Measurements from ENCODE around the gene VASH2.

Gene VASH2

DNA sequence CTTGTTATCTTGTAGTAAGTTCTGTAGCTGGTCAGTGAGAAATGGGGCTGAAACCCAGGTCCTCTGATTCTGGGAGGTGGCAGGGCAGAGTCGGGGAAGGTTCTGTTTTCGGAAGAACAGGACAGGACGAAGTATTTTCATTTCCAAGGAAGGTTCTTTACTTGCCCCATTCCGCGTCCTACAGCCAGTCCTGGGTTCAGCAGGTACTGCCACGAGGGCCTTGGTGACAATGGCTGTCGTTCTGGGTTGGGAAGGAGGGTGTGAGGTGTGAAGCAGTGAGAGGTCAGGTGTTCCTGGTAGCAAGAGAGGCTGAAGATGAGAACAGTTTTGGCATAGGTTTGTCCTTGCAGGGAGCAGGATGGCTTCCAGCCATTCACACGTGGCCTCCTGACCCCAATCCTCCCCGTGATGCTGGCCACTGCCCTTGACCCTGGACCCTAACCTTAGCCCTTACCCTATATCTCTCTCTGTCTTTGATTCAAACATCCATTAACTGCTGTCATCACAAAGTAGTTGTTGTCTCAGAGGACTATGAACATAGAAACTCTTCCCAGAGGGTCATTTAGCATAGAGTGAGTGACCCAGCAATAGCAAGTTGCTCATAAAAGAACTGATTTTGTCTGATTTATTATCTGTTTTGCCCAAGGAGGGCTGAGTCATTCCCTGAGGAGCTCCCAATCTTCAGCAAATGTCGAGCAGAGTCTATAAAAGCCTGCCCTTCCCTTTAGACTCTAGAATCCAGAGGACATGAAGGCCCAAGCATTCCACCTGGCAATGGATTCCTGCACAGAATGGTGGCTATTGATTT lies 25.0 kb downstream of the VASH2 start:
- H3K9me3 ChIP-seq (ENCODE audit: severe bottlenecking) = no peaks in the 10 kb centered on the region
- H3K4me3 ChIP-seq (ENCODE audit: low read depth, low read length) = no peak overlapping the region
- H3K36me3 ChIP-seq = peaks cover 43% of the 10 kb centered on the region
- TF ChIP-seq, protein P1, sequence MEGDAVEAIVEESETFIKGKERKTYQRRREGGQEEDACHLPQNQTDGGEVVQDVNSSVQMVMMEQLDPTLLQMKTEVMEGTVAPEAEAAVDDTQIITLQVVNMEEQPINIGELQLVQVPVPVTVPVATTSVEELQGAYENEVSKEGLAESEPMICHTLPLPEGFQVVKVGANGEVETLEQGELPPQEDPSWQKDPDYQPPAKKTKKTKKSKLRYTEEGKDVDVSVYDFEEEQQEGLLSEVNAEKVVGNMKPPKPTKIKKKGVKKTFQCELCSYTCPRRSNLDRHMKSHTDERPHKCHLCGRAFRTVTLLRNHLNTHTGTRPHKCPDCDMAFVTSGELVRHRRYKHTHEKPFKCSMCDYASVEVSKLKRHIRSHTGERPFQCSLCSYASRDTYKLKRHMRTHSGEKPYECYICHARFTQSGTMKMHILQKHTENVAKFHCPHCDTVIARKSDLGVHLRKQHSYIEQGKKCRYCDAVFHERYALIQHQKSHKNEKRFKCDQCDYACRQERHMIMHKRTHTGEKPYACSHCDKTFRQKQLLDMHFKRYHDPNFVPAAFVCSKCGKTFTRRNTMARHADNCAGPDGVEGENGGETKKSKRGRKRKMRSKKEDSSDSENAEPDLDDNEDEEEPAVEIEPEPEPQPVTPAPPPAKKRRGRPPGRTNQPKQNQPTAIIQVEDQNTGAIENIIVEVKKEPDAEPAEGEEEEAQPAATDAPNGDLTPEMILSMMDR (IDR thresholded peaks at IDR 0.05; ENCODE audit: low read depth, low read length) = no peak
- H3K27ac ChIP-seq = no peak overlapping the region
- DNase-seq = no peak
- no peaks in the 10 kb centered on the region for H3K27me3 ChIP-seq (ENCODE audit: insufficient read depth, low read depth, severe bottlenecking)

DNA sequence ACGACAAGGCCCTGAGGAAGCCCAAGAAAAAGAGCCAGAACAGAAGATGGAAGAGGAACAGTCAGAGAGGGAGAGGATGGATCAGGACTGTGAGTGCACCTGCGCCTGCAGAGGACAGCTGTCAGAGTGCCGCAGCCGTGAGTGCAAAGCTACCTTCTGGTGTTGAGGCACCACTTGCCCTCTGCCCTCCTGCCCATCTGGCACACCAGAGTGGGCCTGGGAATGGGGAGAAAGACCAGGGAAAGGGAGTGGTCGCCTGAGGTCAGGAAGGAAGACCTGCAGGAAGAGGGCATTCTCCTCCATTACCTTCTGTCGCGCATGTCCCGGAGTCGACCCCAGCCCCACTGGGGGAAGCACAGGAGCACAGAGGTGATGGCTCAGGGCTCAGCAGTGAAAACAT lies 26.2 kb downstream of the VASH2 start:
- TF ChIP-seq, protein P1 (IDR thresholded peaks at IDR 0.05; ENCODE audit: low read depth, low read length) = no peak
- peaks cover 35% of the 10 kb centered on the region for H3K36me3 ChIP-seq
- H3K27ac ChIP-seq = peak overlapping the region; percentile 38; the same call in 1 of the 2 replicates
- DNase-seq = peak; percentile 31
- no peak overlapping the region for H3K4me3 ChIP-seq (ENCODE audit: low read depth, low read length)
- no peaks in the 10 kb centered on the region for H3K27me3 ChIP-seq (ENCODE audit: insufficient read depth, low read depth, severe bottlenecking)
- H3K9me3 ChIP-seq (ENCODE audit: severe bottlenecking) = no peaks in the 10 kb centered on the region

DNA sequence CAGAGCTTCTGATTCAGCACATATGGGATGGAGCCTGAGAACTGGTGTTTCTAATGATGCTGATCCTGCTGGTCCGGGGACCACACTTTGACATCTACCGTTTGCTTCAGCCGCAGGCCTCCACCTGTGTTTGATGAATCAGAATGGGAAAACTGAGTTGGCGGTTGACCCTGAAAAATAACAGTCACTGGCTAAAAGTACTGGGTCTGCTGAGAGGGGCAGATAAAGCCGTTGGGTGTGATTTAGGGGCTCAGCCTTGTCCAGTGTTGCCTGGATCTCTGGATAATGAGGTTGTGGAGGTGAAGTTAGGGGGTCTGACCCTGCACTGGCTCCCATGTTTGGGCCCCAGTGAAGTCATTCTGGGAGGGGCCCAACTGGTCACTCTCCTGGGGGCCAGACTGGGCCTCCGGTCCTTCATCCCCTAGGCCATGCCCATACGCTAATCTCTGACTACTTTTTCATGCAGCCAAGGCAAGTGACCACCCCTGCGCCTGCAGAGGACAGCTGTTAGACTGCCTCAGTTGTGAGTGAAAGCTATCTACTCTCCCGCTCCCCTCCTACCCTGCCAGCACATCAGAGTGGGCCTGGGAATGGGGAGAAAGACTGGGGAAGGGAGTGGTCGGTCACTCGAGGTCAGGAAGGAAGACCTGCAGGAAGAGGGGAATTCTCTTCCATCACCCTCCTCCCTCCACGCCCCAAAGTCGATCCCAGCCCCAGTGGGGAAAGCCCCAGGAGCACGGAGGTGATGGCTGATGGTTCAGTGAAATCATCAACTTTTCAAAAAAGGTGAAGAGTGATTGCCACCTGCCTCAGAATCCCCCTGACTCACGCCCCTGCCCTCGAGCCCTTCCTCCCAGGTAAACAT lies 27.7 kb downstream of the VASH2 start:
- Histone ChIP-seq H3K36me3 (peaks cover 28% of the 10 kb centered on the region), H3K27me3 (ENCODE audit: insufficient read depth, low read depth, severe bottlenecking) (no peaks in the 10 kb centered on the region), H3K4me3 (ENCODE audit: low read depth, low read length) (no peak overlapping the region), H3K27ac (no peak overlapping the region), H3K9me3 (ENCODE audit: severe bottlenecking) (no peaks in the 10 kb centered on the region)
- TF ChIP-seq, protein P1 (IDR thresholded peaks at IDR 0.05; ENCODE audit: low read depth, low read length) = no peak
- DNase-seq = no peak

DNA sequence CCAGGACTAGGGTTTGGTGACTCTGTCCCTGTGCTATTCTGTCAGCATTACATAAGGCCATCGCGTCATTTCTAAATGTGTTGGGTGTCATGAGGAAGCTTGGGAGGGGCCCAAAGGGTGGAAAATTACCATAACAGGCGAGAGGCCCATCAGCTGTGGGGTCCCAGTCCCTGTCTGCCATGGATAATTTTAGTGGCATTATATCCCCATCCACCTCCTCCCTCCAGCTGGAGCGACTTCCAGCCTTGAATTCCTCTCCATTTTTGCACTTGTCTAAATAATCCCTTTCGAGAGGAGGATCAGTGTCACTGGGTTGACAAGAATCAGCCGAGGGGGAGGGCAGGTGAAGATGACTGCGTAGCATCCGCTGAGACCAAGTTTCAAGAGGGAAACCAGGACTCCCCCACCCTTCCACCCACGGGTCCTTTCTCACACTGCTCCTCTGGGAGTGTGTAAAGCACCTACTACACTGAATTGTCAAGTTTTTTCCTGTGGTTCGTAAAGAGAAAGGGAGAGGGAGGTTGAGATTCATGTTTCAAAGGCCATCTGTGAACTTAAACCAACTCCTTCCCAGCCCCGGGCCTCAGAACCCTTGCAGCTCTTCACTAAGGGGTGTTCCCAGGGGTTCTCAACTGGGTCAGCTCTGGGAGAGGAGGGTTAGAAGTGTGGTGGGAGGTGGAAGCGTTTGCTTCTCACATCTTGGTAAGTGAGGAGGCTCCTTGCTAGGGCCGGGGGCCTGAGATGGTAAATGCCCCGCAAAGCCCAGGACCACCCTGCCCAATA lies 29.2 kb downstream of the VASH2 start:
- H3K9me3 ChIP-seq (ENCODE audit: severe bottlenecking) = no peaks in the 10 kb centered on the region
- no peak overlapping the region for H3K4me3 ChIP-seq (ENCODE audit: low read depth, low read length)
- peak; percentile 55 for DNase-seq
- peaks cover 18% of the 10 kb centered on the region for H3K36me3 ChIP-seq
- TF ChIP-seq, protein P1 (IDR thresholded peaks at IDR 0.05; ENCODE audit: low read depth, low read length) = no peak
- no peaks in the 10 kb centered on the region for H3K27me3 ChIP-seq (ENCODE audit: insufficient read depth, low read depth, severe bottlenecking)
- H3K27ac ChIP-seq = no peak overlapping the region

DNA sequence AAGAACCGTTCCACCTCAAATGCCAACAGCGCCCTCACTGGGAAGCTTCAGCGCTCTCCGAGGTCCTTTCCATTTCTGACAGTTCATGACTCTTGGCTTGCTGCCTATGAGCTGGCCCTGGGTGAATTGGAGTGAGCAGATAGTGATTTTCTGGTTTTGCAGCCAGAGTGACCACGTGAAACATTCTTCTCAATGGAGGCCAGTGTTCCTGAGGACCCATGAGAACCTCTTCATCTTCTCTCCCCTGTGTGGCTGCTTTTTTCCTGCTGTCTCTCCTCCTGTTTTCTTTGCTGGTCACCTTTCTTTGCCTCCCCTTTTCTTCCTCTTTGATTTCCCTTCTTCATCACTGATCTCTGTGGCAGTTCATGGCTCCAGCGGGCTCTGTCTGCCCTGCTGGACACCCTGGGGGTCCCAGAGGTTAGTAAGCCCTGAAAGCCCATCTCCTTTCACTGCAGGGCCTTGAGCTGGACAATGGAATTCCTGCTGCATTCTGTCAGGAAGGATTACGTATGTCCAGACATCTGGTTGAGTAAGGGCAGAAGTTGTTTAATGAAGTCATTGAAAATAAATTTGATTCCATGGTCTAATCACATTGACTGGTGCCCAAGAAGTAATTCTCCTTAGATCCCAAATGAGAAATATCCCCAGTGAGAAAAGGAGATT lies 29.9 kb downstream of the VASH2 start:
- Histone ChIP-seq H3K36me3 (peaks cover 11% of the 10 kb centered on the region), H3K4me3 (ENCODE audit: low read depth, low read length) (no peak overlapping the region), H3K27me3 (ENCODE audit: insufficient read depth, low read depth, severe bottlenecking) (no peaks in the 10 kb centered on the region), H3K9me3 (ENCODE audit: severe bottlenecking) (no peaks in the 10 kb centered on the region), H3K27ac (no peak overlapping the region)
- no peak for DNase-seq
- TF ChIP-seq, protein P1 (IDR thresholded peaks at IDR 0.05; ENCODE audit: low read depth, low read length) = peak; percentile 24; the same call in 1 of the 2 replicates
